Posterior cingulate gyrus (tissue), 11 donors: ENCODE data around the gene PARD3.
"Not testable (repeated sequence)": the region's sequence is repeated elsewhere in the genome, so short reads cannot be mapped to it uniquely, and the experiment has no call there.

Source experiments
- DNase-seq, 10 donors: peaks; one replicate each; pipeline versions ENCODE4 v3.0.0 to v3.0.0-alpha.2; 2020 to 2021; ENCODE audit warnings: mixed read lengths in 3 of 10
- intact Hi-C: fragments of 100-400 bp; cut with DNase I; formaldehyde crosslinking; loops from one replicate; pipeline ENCODE4 v1.15.1; 2023

Gene PARD3

DNA sequence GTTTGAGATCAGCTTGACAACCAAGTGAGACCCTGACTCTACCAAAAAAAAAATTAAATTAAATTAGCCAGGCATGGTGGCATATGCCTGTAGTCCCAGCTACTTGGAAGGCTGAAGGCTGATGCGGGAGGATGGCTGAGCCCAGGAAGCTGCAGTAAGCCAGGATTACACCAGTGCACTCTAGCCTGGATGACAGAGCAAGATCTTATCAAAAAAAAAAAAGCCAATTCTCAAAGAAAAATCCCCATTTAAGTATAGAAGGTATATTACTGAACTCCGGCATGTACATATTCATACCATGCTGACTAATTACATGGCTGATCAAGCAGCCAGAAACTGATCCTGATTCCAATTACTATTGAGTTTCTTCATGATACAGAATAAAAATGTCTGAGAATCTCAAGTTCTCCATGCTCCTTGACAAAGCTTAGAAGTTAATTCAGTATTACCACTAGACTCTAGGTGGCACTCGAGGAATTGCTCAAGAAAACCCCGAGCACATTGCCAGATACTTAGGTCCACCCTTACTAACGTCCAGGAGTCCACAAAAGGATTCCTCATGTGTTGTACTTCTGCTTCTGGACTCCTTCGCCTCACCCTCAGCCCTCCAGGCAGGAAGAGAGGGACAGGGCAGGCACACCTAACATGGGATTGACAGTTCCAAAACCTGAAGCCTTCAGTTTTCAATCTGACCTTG is 148.9 kb downstream of the PARD3 start:
- DNase-seq: no peak
- intact Hi-C loops: loop anchor here (5.0 kb wide), 1 partner anchor 361 kb away; no protein-coding TSS in a partner anchor

DNA sequence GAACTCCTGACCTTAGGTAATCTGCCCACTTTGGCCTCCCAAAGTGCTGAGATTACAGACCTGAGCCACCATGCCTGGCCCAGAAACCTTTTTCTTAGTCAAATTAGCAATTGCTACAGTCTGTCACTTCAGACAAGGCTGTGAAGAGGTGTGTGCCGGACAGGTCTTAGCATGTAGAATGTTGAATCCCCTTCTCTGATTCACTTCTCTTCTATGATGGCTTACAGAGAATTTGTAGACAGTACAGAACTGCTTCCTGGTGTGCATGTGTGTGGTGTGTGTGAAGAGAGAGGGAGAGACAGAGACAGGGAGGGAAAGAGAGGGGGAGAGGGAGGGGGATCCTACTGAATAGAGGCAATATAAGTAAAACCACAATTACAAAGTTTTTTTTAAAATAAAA is 150.4 kb downstream of the PARD3 start:
- intact Hi-C loops: loop anchor here (5.0 kb wide), 1 partner anchor 363 kb away; no protein-coding TSS in a partner anchor
- DNase-seq: no peak

DNA sequence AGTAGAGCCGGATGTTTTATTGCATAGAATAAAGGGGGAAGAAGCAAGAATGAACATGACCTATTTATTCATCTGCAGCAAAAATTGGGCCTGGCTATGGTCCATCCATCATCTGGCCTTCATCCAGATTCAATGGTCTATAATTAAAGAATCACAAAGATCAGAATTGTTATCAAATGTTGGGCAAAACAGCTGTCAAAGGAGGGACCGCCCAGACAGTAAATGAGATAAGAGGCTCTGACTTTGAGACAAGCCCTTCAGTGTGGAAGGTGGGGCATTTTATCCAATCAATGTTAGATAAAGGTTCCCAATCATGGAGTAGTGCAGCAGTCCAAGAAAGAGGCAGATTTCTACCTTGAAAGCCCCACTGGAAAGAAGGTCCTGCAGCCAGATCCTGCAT is 153.5 kb downstream of the PARD3 start:
- intact Hi-C loops: no loop called here
- no peak for DNase-seq

DNA sequence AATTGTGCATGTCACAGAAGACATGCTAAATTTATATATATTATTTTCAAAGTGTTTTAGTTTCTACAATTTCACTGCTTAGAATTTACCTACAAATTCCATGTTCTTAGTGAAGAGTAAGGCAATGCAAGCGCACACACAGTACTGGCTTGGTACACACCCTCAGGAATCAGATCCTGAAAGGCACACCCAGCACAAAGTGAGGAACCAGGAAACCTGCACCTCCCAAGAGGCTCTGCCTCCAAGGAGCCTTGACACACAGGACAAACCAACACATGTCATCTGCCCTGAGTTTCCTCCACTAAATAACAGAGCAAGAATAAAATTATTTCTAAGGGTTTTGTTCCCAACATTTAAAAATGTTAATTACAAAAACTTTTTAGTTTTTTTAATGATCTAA is 156.2 kb downstream of the PARD3 start:
- no peak for DNase-seq
- intact Hi-C loops: no loop called here

DNA sequence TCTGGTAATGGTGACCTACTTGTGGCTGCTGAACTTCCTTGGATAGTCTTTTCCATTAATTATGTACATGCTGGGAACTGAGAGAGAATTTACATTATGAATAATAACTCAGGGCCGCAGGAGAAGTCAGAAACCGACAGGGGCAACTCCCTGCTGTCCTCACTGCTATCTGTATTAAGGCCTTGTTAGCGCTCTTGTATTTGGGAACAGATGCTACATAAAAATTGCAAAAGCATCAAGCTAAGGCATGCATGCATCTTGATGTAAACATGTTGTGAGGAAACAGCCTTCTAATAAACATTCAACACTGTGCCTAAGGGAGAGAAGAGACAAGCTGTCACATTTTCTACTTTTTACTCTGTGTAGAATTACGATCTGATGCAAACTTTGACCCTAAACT is 158.4 kb downstream of the PARD3 start:
- intact Hi-C loops: no loop called here
- DNase-seq: no peak

DNA sequence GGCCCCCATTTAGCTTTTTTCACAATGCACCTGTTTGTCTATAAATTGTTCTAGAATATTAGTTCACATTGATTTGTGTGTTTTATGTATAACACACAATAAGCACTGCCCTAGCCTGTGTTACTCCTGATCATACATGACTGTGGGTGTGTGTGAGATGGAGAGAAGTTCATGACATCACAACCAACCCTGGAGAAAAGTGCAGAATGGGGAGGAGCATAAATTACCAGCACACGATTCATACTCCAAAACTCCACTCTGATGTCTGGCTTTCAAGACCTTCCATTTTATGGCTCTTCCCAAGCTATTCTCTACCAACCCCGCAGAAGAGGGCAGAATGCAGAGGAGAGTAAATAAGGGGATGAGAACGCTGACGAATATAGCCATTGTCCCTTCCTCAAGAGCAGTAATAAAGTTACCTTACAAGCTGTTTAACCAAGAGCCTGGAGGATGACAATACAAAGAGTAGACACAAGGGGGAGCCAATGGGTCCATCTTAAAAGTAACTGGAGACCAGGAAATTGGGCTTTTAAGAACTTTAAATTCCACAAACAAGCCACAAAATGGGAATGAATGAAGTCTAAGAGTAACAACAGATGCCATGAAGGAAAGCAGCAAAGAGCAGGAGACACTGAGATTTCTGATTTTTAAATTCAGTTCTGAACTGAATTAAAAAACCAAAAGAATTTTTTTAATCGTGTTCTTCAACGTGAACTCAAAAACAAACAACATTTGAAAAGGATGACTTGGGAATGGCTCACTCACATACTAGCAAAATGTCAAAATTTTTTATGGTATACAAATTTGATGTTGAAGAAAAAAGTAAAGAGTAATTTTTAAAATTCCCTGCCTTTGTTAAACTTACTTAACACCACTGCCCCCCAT is 159.6 kb downstream of the PARD3 start:
- peak in 1 of 10 donors; percentile 15 for DNase-seq
- intact Hi-C loops: no loop called here

DNA sequence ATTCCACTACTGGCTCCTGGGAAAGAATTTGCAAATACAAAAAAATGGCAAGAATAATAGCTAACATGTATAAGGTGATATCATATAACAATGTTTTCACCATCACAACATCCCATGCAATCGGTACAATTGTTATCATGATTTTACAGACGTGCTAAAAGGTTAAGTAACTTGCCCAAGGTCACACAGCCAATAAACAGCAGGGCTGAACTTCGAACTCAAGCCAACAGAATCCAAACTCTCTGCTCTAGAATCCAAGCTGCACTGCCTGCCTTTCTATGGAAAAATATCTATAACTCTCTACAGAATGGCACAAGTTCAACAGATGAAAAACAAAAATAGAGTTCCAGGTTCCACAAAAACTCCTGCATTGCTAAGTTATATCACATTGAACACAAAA is 160.9 kb downstream of the PARD3 start:
- intact Hi-C loops: no loop called here
- no peak for DNase-seq

DNA sequence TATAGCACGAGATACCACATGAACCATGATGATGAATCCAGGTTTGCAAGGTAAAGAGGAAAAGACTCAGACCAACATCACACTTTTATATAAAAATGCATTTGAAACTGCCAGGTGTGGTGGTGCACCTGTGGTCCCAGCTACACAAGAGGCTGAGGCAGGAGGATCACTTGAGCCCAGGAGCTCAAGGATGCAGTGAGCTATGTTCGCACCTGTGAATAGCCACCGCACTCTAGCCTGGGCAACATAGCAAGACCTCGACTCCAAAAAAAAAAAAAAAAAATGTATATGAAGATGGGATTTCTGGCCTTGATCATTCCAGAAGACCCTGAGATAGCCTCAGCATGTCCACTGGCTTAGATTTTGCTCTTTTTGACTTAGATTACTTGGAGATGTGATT is 161.6 kb downstream of the PARD3 start:
- no peak for DNase-seq
- intact Hi-C loops: no loop called here

DNA sequence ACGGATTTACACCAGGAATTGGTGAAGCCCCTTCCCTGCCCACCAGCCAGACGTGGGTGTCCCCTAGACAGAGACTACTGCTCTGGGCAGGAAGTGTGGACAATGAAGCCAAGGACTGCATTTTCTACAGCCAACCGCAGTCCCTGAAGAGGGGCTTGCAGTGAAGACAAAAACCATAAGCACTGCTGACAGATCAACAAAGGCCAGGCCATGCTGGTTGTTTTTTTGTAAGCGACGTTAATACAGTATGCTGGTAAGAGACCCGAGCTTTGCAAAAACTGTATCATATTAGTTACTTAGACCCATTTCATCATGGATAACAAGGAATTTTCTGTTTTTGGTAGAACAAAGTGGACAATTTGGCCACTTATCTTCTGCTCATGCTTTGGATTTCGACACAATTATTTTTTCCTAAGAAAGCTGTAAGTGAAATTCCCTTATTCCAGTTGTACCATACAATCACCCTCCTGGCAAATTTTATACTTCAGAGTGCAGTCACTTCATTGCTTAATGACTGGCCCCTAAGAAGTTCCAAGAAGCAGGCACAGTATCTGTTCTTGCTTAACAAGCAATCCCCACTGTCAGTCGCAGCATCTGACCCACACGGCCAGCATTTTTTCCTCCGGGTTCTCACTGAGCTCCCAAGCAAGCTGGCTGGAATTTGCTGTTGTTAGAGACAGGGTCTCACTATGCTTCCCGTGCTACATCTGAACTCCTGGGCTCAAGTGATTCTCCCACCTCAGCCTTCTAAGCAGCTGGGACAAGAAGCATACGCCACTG is 163.5 kb downstream of the PARD3 start:
- intact Hi-C loops: no loop called here
- no peak for DNase-seq

DNA sequence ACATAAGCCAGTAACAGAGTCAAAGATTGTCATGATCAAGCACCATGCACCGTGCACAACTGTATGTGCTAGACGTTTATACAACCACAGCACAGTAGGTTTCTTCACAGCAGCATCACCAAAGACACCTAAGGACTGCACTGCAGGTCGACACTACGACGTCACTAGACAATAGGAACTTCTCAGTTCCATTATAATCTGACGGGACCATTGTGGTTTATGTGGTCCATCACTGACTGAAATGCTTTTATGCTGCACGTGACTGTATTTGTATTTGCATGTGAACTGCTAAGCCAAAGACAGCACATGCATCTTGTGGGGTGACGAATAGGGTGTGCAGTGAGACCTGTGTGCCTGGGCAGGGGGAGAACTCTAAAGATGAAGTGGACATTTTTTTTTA is 164.9 kb downstream of the PARD3 start:
- no peak for DNase-seq
- intact Hi-C loops: no loop called here

DNA sequence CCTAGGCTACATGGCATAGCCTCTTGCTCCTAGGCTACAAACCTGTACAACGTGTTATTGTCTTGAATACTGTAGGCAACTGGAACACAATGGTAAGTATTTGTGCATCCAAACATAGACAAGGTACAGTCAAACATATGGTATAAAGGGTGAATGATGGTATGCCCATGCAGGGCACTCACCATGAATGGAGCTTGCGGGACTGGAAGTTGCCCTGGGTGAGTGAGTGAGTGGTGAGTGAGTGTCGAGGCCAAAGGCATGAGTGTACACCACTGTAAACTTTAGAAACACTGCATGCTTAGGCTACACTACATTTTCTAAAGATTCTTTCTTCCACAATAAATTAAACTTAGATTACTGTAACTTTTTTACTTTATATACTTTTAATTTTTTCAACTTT is 165.7 kb downstream of the PARD3 start:
- intact Hi-C loops: no loop called here
- DNase-seq: no peak

DNA sequence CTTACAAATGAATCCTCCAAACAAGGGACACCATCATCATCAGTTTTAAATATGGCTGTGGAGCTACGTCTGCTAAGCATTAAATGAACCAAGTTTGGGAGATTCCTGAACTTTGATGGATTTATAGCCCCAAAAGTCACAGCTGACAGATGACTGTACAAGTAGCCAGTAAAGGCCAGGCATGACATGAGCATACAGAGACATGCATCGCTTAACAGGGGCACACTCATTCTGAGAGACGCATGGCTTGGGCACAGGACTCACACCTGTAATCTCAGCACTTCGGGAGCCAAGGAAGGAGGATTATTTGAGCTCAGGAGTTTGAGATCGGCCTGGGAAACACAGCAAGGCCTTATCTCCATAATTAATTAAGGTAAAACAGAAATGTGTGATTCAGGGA is 166.2 kb downstream of the PARD3 start:
- intact Hi-C loops: no loop called here
- no peak for DNase-seq

DNA sequence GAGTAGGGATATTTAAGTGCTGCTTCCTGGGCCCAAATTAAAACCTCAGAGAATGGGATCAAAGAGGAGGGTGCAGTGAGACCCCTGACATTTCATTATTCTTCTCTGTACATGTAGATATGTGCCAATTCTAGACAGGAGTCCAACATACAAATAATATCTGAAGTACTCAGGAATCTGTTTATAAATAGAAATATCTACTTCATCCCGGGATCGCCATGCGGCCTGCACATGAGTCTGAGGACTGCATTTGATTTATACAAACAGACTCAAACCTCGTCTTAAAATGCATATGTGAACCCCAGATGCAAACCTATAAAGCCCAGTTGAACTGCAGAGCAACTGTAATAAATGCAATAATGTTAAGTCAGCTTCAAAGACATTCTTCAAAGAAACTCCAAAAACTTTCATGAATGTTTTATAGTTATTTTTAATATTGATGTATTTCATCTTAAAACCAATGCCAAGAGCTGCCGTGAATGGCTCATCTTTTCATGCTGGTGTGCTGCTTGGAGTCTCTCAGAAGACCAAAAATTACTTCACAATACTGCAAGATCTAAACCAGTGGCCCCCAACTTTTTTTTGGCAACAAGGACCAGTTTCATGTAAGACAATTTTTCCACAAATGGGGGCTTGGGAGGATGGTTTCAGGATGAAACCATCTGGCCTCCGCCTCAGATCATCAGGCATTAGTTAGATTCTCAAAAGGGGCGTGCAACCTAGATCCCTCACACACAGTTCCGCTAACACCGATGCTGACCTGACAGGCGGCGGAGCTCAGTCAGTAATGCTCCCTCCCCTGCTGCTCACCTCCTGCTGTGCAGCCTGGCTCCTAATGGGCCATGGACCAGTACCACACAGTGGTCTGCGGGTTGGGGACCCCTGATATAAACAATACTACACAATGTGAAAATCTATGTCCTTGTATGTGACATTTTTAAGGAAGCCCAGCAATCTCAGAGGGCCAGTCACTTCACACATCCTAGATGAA is 166.9 kb downstream of the PARD3 start:
- intact Hi-C loops: no loop called here
- DNase-seq: no peak

DNA sequence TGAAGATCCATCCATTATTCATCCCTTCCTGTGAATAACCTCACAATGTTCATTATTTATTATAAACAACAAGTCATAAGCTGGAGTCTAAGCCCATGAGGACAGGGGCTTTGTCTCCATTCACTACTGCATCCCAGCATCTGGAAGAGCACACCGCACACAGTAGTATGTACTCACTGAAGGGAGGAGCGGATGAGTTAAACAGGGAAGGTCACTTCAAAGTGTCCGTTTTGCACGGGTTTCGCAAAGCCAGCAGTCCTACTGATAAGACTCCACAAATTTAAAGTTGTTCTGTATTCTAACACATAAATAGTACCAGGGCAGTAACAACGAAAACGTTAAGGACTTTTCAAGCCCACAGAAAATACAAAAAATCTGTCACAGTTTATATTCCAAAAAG is 167.9 kb downstream of the PARD3 start:
- intact Hi-C loops: no loop called here
- DNase-seq: no peak

DNA sequence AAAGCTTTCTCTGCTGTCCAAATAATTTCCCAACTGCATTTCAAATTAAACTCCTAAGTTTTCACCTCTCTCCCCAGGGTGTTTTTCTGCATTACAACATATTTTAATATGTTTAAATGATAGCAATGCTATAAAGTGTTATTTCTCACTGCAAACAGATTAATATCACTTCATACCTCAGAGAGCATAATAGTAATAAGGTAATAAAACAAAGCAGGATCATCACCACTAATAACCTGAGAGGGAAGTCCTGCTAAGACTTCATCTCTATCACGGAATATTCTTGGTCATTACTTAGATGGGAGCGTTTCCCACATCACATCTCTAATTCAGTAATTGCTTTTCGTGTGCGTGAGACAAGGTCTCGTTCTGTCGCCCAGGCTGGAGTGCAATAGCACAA is 168.8 kb downstream of the PARD3 start:
- no peak for DNase-seq
- intact Hi-C loops: no loop called here

DNA sequence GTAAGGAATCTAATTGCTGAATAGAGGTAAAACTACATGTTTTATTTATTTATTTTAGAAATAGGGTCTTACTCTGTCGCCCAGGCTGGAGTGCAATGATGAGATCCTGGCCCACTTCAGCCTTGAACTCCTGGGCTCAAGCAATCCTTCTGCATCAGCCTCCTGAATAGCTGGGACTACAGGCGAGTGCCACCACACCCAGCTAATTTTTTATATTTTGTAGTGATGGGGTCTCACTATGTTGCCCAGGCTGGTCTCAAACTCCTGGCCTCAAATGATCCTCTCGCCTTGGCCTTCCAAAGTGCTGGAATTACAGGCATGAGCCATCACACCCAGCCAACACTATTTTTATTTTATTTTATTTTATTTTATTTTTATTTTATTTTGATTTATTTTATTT is 170.3 kb downstream of the PARD3 start:
- intact Hi-C loops, DNase-seq: not testable (repeated sequence)

DNA sequence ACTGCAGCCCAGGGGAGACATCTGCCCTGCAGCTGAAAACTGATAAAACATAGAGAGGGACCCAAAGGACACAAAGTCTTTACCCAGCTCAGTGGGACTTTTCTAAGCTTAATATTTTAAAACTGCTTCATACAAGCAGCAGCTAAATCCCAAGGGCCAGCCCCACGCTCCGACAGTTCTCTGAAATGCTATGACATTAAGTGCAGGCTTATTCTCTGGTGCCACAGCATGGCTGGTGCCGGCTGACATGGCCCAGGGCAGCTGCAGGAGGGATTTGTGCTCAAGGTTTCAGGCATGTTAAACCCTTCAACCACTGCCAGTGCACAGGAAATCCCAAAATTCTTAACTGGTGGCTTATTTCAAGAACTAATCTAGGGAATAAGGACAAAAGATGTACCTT is 170.9 kb downstream of the PARD3 start:
- intact Hi-C loops: no loop called here
- no peak for DNase-seq

DNA sequence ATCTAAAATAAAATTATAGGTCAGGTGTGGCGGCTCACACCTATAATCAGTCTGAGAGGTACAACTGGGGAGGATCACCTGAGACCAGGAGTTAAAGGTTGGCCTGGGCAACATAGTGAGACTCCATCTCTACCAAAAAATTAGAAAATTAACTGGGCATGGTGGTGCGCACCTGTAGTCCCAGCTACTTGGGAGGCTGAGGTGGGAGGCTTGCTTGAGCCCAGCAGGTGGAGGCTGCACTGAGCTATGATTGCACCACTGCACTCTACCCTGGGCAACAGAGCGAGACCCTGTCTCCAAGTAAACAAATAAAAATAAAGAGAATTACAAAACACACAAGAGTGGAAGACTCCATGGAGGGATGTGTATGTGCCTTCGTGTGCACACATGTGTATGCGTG is 171.5 kb downstream of the PARD3 start:
- DNase-seq: no peak
- intact Hi-C loops: no loop called here

DNA sequence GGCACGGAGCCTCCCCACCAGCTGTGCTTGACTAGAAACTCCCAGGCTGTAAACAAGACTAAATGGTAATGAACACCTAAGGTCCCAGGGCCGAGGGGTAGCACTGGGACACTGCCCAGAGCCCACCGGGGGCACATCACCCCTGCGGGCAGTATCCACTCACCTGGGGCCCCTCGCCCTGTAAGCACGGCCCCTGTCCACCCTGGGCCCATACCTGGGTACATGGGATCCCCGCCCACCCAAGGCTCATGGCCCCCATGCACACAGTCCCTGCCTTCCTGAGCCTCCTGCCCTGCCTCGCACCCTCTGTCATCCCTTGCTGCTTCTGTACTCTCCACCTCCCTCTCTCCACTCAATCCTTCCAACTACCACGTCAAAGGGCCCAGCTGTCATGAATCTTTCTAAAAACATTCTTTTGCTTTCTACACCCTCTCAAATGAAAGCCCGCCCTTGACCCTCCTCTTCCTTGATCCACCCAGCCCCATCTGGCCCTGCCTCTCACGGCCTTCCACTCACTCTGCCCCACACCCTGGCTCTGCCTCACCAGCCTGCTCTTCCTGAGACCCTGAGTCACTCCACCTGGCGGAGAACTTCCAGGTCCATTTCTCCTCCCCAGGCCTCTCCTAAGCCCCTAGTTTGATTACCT is 173.1 kb downstream of the PARD3 start:
- intact Hi-C loops: no loop called here

More for the DNA sequence above, 173.1 kb downstream of the PARD3 start:
- DNase-seq: no peak
